Testis (tissue), 2 donors: ENCODE data around the gene C1orf116.

ENCODE experiments used
- CTCF ChIP-seq, 3 experiments: fragments of 450-650 bp in 2 of 3; fragments of 200-600 bp in 1 of 3; sonication (generic) in 1 of 3; IDR thresholded peaks; one replicate each; pipeline ENCODE4 v1.5.1; 2016 to 2019; ENCODE audit warnings: antibody characterized with exemption in 3 of 3, mild to moderate bottlenecking in 2 of 3, moderate library complexity in 1 of 3
- POLR2A ChIP-seq: fragments of 450-650 bp; IDR thresholded peaks from one replicate; pipeline ENCODE4 v1.6.1; 2017; ENCODE audit warnings: antibody characterized with exemption, mild to moderate bottlenecking, moderate library complexity

- TF ChIP-seq CTCF (IDR thresholded peaks at IDR 0.05) = no peak
- TF ChIP-seq POLR2A = no peak
Observed at GRCh38 chr1:207028884-207029650, 3.5 kb downstream of the C1orf116 start.
